ENCODE measurements around the gene C11orf58.

DNA sequence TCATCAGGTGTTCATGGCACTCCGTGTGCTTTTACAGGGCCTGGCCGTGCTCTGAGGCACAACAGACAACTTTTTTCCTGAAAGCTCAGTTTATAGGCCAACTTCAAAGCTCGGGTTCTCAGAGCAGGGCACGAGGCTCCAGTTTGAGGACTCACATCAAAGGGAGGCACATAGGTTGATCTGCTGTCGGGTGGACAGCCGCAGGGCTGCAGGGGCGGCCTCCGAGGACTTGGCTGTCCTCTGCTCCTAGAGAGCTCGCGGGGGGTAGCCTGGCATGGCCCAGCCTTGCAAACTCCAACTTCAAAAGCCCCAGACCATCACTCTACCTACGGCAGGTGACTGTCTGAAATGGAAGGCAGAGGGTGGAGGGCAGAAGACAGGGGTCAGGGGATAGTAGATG is 31.6 kb downstream of the C11orf58 start:
- TF ChIP-seq, protein P1, sequence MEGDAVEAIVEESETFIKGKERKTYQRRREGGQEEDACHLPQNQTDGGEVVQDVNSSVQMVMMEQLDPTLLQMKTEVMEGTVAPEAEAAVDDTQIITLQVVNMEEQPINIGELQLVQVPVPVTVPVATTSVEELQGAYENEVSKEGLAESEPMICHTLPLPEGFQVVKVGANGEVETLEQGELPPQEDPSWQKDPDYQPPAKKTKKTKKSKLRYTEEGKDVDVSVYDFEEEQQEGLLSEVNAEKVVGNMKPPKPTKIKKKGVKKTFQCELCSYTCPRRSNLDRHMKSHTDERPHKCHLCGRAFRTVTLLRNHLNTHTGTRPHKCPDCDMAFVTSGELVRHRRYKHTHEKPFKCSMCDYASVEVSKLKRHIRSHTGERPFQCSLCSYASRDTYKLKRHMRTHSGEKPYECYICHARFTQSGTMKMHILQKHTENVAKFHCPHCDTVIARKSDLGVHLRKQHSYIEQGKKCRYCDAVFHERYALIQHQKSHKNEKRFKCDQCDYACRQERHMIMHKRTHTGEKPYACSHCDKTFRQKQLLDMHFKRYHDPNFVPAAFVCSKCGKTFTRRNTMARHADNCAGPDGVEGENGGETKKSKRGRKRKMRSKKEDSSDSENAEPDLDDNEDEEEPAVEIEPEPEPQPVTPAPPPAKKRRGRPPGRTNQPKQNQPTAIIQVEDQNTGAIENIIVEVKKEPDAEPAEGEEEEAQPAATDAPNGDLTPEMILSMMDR (conservative IDR thresholded peaks at IDR 0.05; ENCODE audit: low read depth, low read length) = no peak
- no peak for TF ChIP-seq EZH2 (IDR thresholded peaks at IDR 0.05; ENCODE audit: borderline replicate concordance, low read depth, low read length, poor library complexity, severe bottlenecking)
